ENCODE results near the gene AKT2.

AKT2 gene

DNA sequence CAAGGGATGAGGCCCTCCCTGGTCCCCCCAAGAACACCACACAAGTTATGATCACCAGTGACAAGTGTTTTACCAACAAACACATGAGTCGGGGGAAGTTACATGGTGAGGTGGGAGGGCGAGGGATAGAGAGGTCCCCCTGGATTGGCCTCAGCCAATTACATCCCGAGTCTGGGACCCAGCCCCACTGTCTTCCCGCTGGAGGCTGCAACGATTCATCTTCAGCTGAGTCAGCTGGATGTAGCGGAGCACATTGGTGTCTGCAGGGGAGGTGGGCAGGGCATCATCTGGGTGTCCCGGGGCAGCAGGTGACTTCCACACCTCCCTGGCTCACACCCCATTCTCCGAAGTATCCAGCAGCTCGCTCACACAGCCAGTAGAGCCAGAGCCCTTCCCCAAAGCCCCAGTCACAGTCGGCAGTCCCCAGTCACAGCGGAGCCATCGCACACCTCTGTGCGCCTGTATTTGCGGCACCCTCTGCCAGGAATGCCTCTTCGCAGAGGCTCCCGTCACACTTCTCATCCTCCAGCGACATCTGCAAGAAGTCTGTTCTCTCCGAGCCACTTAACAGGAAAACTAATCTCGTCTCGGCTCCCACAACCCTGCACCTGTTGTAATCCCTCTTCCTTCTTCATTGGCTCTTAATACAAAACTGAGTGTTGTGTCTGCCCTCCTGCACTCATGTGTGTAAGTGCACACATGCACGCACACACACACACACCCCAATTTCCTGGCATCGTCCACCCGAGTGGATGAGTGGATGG lies 69.0 kb downstream of the AKT2 start:
- Mint-ChIP-seq H3K36me3 (peaks cover 1% of the 10 kb centered on the region), H3K27me3 (peaks cover 23% of the 10 kb centered on the region), H3K27ac (no peak overlapping the region), H3K4me1 (peaks cover 10% of the 10 kb centered on the region), H3K4me3 (no peak overlapping the region), H3K9me3 (no peaks in the 10 kb centered on the region)

- Mint-ChIP-seq H3K27me3 (peaks cover 20% of the 10 kb centered on the region), H3K4me3 (no peak overlapping the region), H3K4me1 (peaks cover 8% of the 10 kb centered on the region), H3K9me3 (no peaks in the 10 kb centered on the region), H3K27ac (no peak overlapping the region), H3K36me3 (peaks cover 5% of the 10 kb centered on the region)
Observed at GRCh38 chr19:40214936-40215335, 70.2 kb downstream of the AKT2 start.

GRCh38 chr19:40213882-40214570 lies 71.1 kb downstream of the AKT2 start:
- Mint-ChIP-seq H3K27ac (no peak overlapping the region), H3K27me3 (peaks cover 15% of the 10 kb centered on the region), H3K36me3 (peaks cover 5% of the 10 kb centered on the region), H3K9me3 (no peaks in the 10 kb centered on the region), H3K4me1 (peaks cover 5% of the 10 kb centered on the region), H3K4me3 (no peak overlapping the region)

- Mint-ChIP-seq H3K4me3 (no peak overlapping the region), H3K9me3 (no peaks in the 10 kb centered on the region), H3K27me3 (peaks cover 10% of the 10 kb centered on the region), H3K36me3 (peaks cover 5% of the 10 kb centered on the region), H3K27ac (no peak overlapping the region), H3K4me1 (peaks cover 5% of the 10 kb centered on the region)
Observed at GRCh38 chr19:40213251-40213829, 71.8 kb downstream of the AKT2 start.

- Mint-ChIP-seq H3K4me1 (no peaks in the 10 kb centered on the region), H3K27ac (no peak overlapping the region), H3K36me3 (peaks cover 5% of the 10 kb centered on the region), H3K9me3 (no peaks in the 10 kb centered on the region), H3K4me3 (no peak overlapping the region), H3K27me3 (no peaks in the 10 kb centered on the region)
Observed at GRCh38 chr19:40210889-40211288, 74.3 kb downstream of the AKT2 start.

- Mint-ChIP-seq H3K27ac (no peak overlapping the region), H3K36me3 (peaks cover 11% of the 10 kb centered on the region), H3K27me3 (no peaks in the 10 kb centered on the region), H3K4me3 (no peak overlapping the region), H3K9me3 (no peaks in the 10 kb centered on the region), H3K4me1 (no peaks in the 10 kb centered on the region)
Observed at GRCh38 chr19:40208602-40209001, 76.5 kb downstream of the AKT2 start.

DNA sequence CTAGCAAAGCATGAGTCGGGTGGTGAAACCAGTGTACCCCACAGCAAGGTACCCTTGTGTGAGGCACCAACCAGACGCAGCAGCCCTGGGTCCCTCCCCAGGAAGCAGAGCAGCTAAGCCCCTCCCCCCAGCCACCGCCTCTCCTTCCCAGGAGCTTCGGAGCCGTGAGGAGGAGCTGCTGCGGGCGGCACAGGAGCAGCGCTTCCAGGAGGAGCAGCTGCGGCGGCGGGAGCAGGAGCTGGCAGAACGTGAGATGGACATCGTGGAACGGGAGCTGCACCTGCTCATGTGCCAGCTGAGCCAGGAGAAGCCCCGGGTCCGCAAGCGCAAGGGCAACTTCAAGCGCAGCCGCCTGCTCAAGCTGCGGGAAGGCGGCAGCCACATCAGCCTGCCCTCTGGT lies 79.4 kb downstream of the AKT2 start:
- H3K27ac Mint-ChIP-seq = no peak overlapping the region
- no peaks in the 10 kb centered on the region for H3K4me1 Mint-ChIP-seq
- peaks cover 9% of the 10 kb centered on the region for H3K36me3 Mint-ChIP-seq
- H3K9me3 Mint-ChIP-seq = no peaks in the 10 kb centered on the region
- no peaks in the 10 kb centered on the region for H3K27me3 Mint-ChIP-seq
- no peak overlapping the region for H3K4me3 Mint-ChIP-seq

- Mint-ChIP-seq H3K36me3 (peaks cover 8% of the 10 kb centered on the region), H3K27ac (no peak overlapping the region), H3K4me1 (no peaks in the 10 kb centered on the region), H3K9me3 (no peaks in the 10 kb centered on the region), H3K4me3 (no peak overlapping the region), H3K27me3 (no peaks in the 10 kb centered on the region)
Observed at GRCh38 chr19:40204381-40204780, 80.8 kb downstream of the AKT2 start.

DNA sequence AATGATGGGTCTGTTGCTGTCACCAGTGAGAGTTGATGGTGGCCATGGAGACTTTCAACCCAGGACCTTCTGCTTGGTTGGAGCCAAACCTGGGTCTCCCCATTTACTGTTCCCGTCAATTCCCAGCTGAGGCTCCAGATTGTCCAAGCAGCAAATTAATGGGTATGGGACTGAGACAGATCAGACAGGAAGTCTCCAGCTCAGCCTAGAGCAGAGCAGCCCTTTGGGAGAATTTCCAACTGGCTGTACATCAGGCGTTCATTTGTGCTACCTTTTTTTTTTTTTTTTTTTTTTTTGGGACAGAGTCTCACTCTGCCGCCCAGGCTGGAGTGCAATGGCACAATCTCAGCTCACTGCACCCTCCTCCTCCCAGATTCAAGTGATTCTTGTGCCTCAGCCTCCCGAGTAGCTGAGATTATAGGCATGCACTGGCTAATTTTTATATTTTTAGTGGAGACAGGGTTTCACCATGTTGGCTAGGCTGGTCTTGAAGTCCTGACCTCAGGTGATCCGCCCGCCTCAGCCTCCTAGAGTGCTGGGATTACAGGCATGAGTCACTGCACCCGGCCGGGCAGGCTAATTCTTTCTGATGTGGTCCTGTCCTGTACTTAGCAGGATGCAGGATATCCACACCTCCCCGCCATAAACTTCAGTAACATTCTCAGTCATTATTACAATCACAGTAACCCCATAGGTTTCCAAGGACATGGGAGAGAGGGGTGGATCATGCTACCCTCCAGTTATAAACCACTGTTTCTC lies 84.6 kb downstream of the AKT2 start:
- Mint-ChIP-seq H3K9me3 (no peaks in the 10 kb centered on the region), H3K27me3 (no peaks in the 10 kb centered on the region), H3K27ac (no peak overlapping the region), H3K4me3 (no peak overlapping the region), H3K36me3 (peaks cover 10% of the 10 kb centered on the region), H3K4me1 (no peaks in the 10 kb centered on the region)

- H3K27ac Mint-ChIP-seq = no peak overlapping the region
- no peaks in the 10 kb centered on the region for H3K27me3 Mint-ChIP-seq
- H3K4me1 Mint-ChIP-seq = peaks cover 15% of the 10 kb centered on the region
- H3K9me3 Mint-ChIP-seq = no peaks in the 10 kb centered on the region
- H3K36me3 Mint-ChIP-seq = peaks cover 4% of the 10 kb centered on the region
- H3K4me3 Mint-ChIP-seq = no peak overlapping the region
Observed at GRCh38 chr19:40198272-40198990, 86.7 kb downstream of the AKT2 start.

- Mint-ChIP-seq H3K27me3 (no peaks in the 10 kb centered on the region), H3K4me3 (peak overlapping the region; percentile 12), H3K36me3 (no peaks in the 10 kb centered on the region), H3K27ac (no peak overlapping the region), H3K4me1 (peaks cover 36% of the 10 kb centered on the region), H3K9me3 (no peaks in the 10 kb centered on the region)
Observed at GRCh38 chr19:40193587-40193849, 91.6 kb downstream of the AKT2 start.

- Mint-ChIP-seq H3K27ac (no peak overlapping the region), H3K36me3 (no peaks in the 10 kb centered on the region), H3K4me3 (peak overlapping the region; percentile 69), H3K9me3 (no peaks in the 10 kb centered on the region), H3K27me3 (no peaks in the 10 kb centered on the region), H3K4me1 (peaks cover 36% of the 10 kb centered on the region)
Observed at GRCh38 chr19:40192758-40193586, 92.2 kb downstream of the AKT2 start.

DNA sequence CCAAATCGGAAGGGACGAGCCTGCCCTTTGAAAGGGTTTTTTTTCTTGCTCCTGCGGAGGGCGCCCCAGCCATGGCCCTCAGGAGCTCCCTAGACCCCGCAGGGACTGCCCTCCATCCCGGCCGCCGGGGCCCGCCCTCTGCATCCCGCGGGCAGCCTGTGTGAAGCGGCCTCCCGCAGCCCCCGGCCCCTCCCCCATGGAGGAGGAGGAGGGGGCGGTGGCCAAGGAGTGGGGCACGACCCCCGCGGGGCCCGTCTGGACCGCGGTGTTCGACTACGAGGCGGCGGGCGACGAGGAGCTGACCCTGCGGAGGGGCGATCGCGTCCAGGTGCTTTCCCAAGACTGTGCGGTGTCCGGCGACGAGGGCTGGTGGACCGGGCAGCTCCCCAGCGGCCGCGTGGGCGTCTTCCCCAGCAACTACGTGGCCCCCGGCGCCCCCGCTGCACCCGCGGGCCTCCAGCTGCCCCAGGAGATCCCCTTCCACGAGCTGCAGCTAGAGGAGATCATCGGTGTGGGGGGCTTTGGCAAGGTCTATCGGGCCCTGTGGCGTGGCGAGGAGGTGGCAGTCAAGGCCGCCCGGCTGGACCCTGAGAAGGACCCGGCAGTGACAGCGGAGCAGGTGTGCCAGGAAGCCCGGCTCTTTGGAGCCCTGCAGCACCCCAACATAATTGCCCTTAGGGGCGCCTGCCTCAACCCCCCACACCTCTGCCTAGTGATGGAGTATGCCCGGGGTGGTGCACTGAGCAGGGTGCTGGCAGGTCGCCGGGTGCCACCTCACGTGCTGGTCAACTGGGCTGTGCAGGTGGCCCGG lies 93.1 kb downstream of the AKT2 start:
- Mint-ChIP-seq H3K27me3 (no peaks in the 10 kb centered on the region), H3K4me1 (peaks cover 36% of the 10 kb centered on the region), H3K4me3 (peak overlapping the region; percentile 69), H3K9me3 (no peaks in the 10 kb centered on the region), H3K36me3 (no peaks in the 10 kb centered on the region), H3K27ac (no peak overlapping the region)

Measured in activated naive CD4-positive, alpha-beta T cell treated with anti-CD3 and anti-CD28 coated beads, Interleukin-2, amount 50 U/mL, for 24 hours (primary cell).